Spinal cord (tissue), 10 donors: Measurements from ENCODE around the gene STK33. TPM values are rescaled to one million over a fixed set of nuclear protein-coding genes. Genes with fewer than 3 reads are reported as not detected.

Experiments used
- DNase-seq, 6 donors: peaks; one replicate each; pipeline versions ENCODE4 v3.0.0 to v3.0.0-alpha.2; 2013 to 2015; ENCODE audit warnings: low spot score in 6 of 6, low read depth in 4 of 6
- H3K27ac ChIP-seq: one replicate; pipeline ENCODE4 v1.5.1; 2013; ENCODE audit warnings: low read depth, low read length, control low read depth
- H3K27me3 ChIP-seq: one replicate; pipeline ENCODE4 v1.6.1; 2013; ENCODE audit warnings: low read length; ENCODE audit not compliant: control insufficient read depth, insufficient read depth
- H3K36me3 ChIP-seq: one replicate; pipeline ENCODE4 v1.6.1; 2013; ENCODE audit warnings: low read length; ENCODE audit not compliant: control insufficient read depth, insufficient read depth
- H3K4me1 ChIP-seq: one replicate; pipeline ENCODE4 v1.6.1; 2013; ENCODE audit warnings: low read length; ENCODE audit not compliant: control insufficient read depth, insufficient read depth
- H3K4me3 ChIP-seq: one replicate; pipeline ENCODE4 v1.5.1; 2013; ENCODE audit warnings: low read depth, low read length, control low read depth
- H3K9me3 ChIP-seq: one replicate; pipeline ENCODE4 v1.6.1; 2013; ENCODE audit warnings: low read length; ENCODE audit not compliant: control insufficient read depth, insufficient read depth
- WGBS: methylation state at CpG from one replicate; pipeline ENCODE4 v1.1.5; 2013; ENCODE audit warnings: missing lambda C conversion rate; ENCODE audit not compliant: insufficient coverage; 5-methylcytosine and 5-hydroxymethylcytosine counted together
- polyA plus RNA-seq, 2 donors: library from polyadenylated mRNA; unstranded; fragments of 120-200 nt; gene quantifications; one replicate each; pipeline ENCODE4 v1.2.1, GENCODE V29; 2013; ENCODE audit not compliant: insufficient read length in 2 of 2
- total RNA-seq, 2 donors: library from RNA; depleted of rRNA in 1 of 2; stranded (reverse); fragments of 120-200 nt in 1 of 2; fragments of >200 nt in 1 of 2; gene quantifications; one replicate each; pipeline versions ENCODE4 v1.2.3 to v1.2.4, GENCODE V29; 2013 to 2014
- donor health status: healthy.

STK33 gene
- total and polyA plus RNA-seq, 4 donors: 23.0 to 40.6 (median 27.1) TPM

- Histone ChIP-seq H3K36me3 (peaks cover 4% of the 10 kb centered on the region), H3K27ac (no peak overlapping the region), H3K27me3 (no peaks in the 10 kb centered on the region), H3K4me1 (no peaks in the 10 kb centered on the region), H3K9me3 (no peaks in the 10 kb centered on the region), H3K4me3 (no peak overlapping the region)
- 31% methylated on average over 2 of the region's 6 CpGs for WGBS
- DNase-seq: peak in 5 of 6 donors; percentile 32 to 86 (median 61)
Measured at GRCh38 chr11:8631395-8632118, 37.5 kb upstream of the STK33 start.

GRCh38 chr11:8624698-8625097 lies 30.7 kb upstream of the STK33 start:
- Histone ChIP-seq H3K4me3 (no peak overlapping the region), H3K27me3 (no peaks in the 10 kb centered on the region), H3K4me1 (no peaks in the 10 kb centered on the region), H3K9me3 (no peaks in the 10 kb centered on the region), H3K27ac (no peak overlapping the region), H3K36me3 (peaks cover 24% of the 10 kb centered on the region)
- WGBS: 84% methylated on average over 2 of the region's 2 CpGs
- DNase-seq: no peak

- Histone ChIP-seq H3K4me1 (no peaks in the 10 kb centered on the region), H3K36me3 (peaks cover 35% of the 10 kb centered on the region), H3K9me3 (no peaks in the 10 kb centered on the region), H3K27me3 (no peaks in the 10 kb centered on the region), H3K4me3 (no peak overlapping the region), H3K27ac (no peak overlapping the region)
- DNase-seq: no peak
- 70% methylated on average over 3 of the region's 4 CpGs for WGBS
Measured at GRCh38 chr11:8621147-8621546, 27.1 kb upstream of the STK33 start.

- no peaks in the 10 kb centered on the region for H3K9me3 ChIP-seq
- H3K27me3 ChIP-seq: no peaks in the 10 kb centered on the region
- peaks cover 19% of the 10 kb centered on the region for H3K36me3 ChIP-seq
- WGBS: 78% methylated on average over 1 of the region's 2 CpGs
- H3K4me3 ChIP-seq: no peak overlapping the region
- no peak for DNase-seq
- H3K27ac ChIP-seq: no peak overlapping the region
- H3K4me1 ChIP-seq: peaks cover 3% of the 10 kb centered on the region
Measured at GRCh38 chr11:8617063-8617462, 23.0 kb upstream of the STK33 start.

GRCh38 chr11:8615291-8616032 lies 21.4 kb upstream of the STK33 start:
- H3K27me3 ChIP-seq: no peaks in the 10 kb centered on the region
- no peak overlapping the region for H3K4me3 ChIP-seq
- H3K27ac ChIP-seq: no peak overlapping the region
- H3K36me3 ChIP-seq: peaks cover 11% of the 10 kb centered on the region
- no peaks in the 10 kb centered on the region for H3K9me3 ChIP-seq
- no peak for DNase-seq
- peaks cover 7% of the 10 kb centered on the region for H3K4me1 ChIP-seq
- WGBS: 50% methylated on average over 1 of the region's 4 CpGs

- WGBS: 93% methylated on average over 4 of the region's 4 CpGs
- no peak for DNase-seq
Measured at GRCh38 chr11:8614497-8614896, 20.5 kb upstream of the STK33 start.

GRCh38 chr11:8613036-8613435 lies 19.0 kb upstream of the STK33 start:
- Histone ChIP-seq H3K36me3 (no peaks in the 10 kb centered on the region), H3K9me3 (no peaks in the 10 kb centered on the region), H3K27ac (no peak overlapping the region), H3K4me3 (no peak overlapping the region), H3K4me1 (peaks cover 7% of the 10 kb centered on the region), H3K27me3 (no peaks in the 10 kb centered on the region)
- DNase-seq: no peak
- WGBS: 57% methylated on average over 1 of the region's 1 CpG

More at GRCh38 chr11:8614497-8614896, 20.5 kb upstream of the STK33 start:
- Histone ChIP-seq H3K27ac (no peak overlapping the region), H3K27me3 (no peaks in the 10 kb centered on the region), H3K9me3 (no peaks in the 10 kb centered on the region), H3K36me3 (peaks cover 11% of the 10 kb centered on the region), H3K4me1 (peaks cover 7% of the 10 kb centered on the region), H3K4me3 (no peak overlapping the region)

GRCh38 chr11:8612522-8612921 lies 18.5 kb upstream of the STK33 start:
- DNase-seq: no peak
- H3K27ac ChIP-seq: no peak overlapping the region
- no peaks in the 10 kb centered on the region for H3K27me3 ChIP-seq
- H3K36me3 ChIP-seq: no peaks in the 10 kb centered on the region
- H3K4me3 ChIP-seq: no peak overlapping the region
- WGBS: 96% methylated on average over 4 of the region's 5 CpGs
- peaks cover 7% of the 10 kb centered on the region for H3K4me1 ChIP-seq
- no peaks in the 10 kb centered on the region for H3K9me3 ChIP-seq

GRCh38 chr11:8610532-8611116 lies 16.6 kb upstream of the STK33 start:
- peak in 2 of 6 donors; percentile 70 to 95 for DNase-seq
- Histone ChIP-seq H3K4me1 (peaks cover 7% of the 10 kb centered on the region), H3K36me3 (no peaks in the 10 kb centered on the region), H3K4me3 (no peak overlapping the region), H3K27me3 (no peaks in the 10 kb centered on the region), H3K27ac (no peak overlapping the region), H3K9me3 (no peaks in the 10 kb centered on the region)
- 37% methylated on average over 5 of the region's 7 CpGs for WGBS
